Neural cell (in vitro differentiated cells): ENCODE results near the gene MARS1.

Source experiments
- EP300 ChIP-seq: fragments of 450-650 bp; conservative IDR thresholded peaks from 2 replicates; pipeline ENCODE4 v1.6.1; 2014; ENCODE audit warnings: antibody characterized with exemption, mild to moderate bottlenecking, moderate library complexity; ENCODE audit not compliant: poor library complexity, severe bottlenecking
- EZH2 ChIP-seq: fragments of 200-600, 300-800 bp; shearing (Covaris generic), sonication (generic); IDR thresholded peaks from 2 replicates; pipeline ENCODE4 v1.6.1; 2014; ENCODE audit warnings: antibody characterized with exemption, low read length, borderline replicate concordance, mild to moderate bottlenecking; ENCODE audit not compliant: insufficient read depth, poor library complexity, severe bottlenecking
- POLR2AphosphoS5 ChIP-seq: IDR thresholded peaks from 2 replicates; pipeline ENCODE4 v1.6.1; 2012
- RAD21 ChIP-seq: fragments of 450-650 bp; conservative IDR thresholded peaks from 2 replicates; pipeline ENCODE4 v1.6.1; 2014; ENCODE audit warnings: antibody characterized with exemption, mild to moderate bottlenecking, moderate library complexity
- SMC3 ChIP-seq: fragments of 450-650 bp; conservative IDR thresholded peaks from 2 replicates; pipeline ENCODE4 v1.6.1; 2014; ENCODE audit warnings: antibody characterized with exemption, mild to moderate bottlenecking, moderate library complexity; ENCODE audit not compliant: poor library complexity
- TAF1 ChIP-seq: IDR thresholded peaks from 2 replicates; pipeline ENCODE4 v1.6.1; 2012; ENCODE audit warnings: low read depth
- TF ChIP-seq, protein P1 (sequence below): IDR thresholded peaks from 2 replicates; pipeline ENCODE4 v1.6.1; 2012; ENCODE audit warnings: borderline replicate concordance
- TF ChIP-seq, protein P2 (sequence below): fragments of 450-650 bp; IDR thresholded peaks from 2 replicates; pipeline ENCODE4 v1.5.1; 2014; ENCODE audit warnings: antibody characterized with exemption, mild to moderate bottlenecking, moderate library complexity; ENCODE audit not compliant: poor library complexity, severe bottlenecking

DNA sequence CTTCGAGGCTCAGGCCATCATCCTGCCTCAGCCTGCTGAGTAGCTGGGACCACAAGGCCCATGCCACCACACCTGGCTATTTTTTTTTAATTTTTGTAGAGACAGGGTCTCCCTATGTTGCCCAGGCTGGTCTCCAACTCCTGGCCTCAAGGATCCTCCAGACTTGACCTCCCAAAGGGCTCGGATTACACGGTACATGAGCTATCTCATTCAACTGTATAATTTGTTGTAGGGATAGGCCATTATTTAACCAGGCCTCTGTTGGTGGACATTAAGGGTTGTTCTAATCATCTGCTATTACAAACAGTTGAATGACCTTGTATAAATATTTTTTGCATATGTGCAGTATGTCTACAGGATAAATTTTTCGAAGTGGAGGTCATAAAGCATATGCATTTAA is 71.0 kb downstream of the MARS1 start:
- TF ChIP-seq, protein P1, sequence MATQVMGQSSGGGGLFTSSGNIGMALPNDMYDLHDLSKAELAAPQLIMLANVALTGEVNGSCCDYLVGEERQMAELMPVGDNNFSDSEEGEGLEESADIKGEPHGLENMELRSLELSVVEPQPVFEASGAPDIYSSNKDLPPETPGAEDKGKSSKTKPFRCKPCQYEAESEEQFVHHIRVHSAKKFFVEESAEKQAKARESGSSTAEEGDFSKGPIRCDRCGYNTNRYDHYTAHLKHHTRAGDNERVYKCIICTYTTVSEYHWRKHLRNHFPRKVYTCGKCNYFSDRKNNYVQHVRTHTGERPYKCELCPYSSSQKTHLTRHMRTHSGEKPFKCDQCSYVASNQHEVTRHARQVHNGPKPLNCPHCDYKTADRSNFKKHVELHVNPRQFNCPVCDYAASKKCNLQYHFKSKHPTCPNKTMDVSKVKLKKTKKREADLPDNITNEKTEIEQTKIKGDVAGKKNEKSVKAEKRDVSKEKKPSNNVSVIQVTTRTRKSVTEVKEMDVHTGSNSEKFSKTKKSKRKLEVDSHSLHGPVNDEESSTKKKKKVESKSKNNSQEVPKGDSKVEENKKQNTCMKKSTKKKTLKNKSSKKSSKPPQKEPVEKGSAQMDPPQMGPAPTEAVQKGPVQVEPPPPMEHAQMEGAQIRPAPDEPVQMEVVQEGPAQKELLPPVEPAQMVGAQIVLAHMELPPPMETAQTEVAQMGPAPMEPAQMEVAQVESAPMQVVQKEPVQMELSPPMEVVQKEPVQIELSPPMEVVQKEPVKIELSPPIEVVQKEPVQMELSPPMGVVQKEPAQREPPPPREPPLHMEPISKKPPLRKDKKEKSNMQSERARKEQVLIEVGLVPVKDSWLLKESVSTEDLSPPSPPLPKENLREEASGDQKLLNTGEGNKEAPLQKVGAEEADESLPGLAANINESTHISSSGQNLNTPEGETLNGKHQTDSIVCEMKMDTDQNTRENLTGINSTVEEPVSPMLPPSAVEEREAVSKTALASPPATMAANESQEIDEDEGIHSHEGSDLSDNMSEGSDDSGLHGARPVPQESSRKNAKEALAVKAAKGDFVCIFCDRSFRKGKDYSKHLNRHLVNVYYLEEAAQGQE = no peak
- no peak for TF ChIP-seq RAD21
- TF ChIP-seq POLR2AphosphoS5 = no peak
- TF ChIP-seq, protein P2, sequence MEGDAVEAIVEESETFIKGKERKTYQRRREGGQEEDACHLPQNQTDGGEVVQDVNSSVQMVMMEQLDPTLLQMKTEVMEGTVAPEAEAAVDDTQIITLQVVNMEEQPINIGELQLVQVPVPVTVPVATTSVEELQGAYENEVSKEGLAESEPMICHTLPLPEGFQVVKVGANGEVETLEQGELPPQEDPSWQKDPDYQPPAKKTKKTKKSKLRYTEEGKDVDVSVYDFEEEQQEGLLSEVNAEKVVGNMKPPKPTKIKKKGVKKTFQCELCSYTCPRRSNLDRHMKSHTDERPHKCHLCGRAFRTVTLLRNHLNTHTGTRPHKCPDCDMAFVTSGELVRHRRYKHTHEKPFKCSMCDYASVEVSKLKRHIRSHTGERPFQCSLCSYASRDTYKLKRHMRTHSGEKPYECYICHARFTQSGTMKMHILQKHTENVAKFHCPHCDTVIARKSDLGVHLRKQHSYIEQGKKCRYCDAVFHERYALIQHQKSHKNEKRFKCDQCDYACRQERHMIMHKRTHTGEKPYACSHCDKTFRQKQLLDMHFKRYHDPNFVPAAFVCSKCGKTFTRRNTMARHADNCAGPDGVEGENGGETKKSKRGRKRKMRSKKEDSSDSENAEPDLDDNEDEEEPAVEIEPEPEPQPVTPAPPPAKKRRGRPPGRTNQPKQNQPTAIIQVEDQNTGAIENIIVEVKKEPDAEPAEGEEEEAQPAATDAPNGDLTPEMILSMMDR = no peak
- TF ChIP-seq TAF1 = no peak
- TF ChIP-seq EZH2 = no peak
- no peak for TF ChIP-seq EP300
- TF ChIP-seq SMC3 = no peak
